RWPE2 (cell line): Measurements from ENCODE around the gene GRPR.

Experiments
- ATAC-seq: fragments of 200-7000 bp; cut with Tn5 transposase; 3 replicates; pipeline ENCODE4 v1.9.1; 2021; ENCODE audit warnings: low read depth
- DNase-seq: peaks from one replicate; pipeline ENCODE4 v3.0.0-alpha.2; 2020; ENCODE audit warnings: low spot score
- H3K27ac ChIP-seq: fragments of 450-650 bp; 2 replicates; pipeline ENCODE4 v1.5.1; 2017; ENCODE audit warnings: mild to moderate bottlenecking; ENCODE audit not compliant: poor library complexity, severe bottlenecking
- H3K27me3 ChIP-seq: fragments of 250-450 bp; sonication (Bioruptor Pico); 2 replicates; pipeline ENCODE4 v1.5.1; 2021; ENCODE audit warnings: mild to moderate bottlenecking, moderate library complexity; ENCODE audit not compliant: insufficient read depth, poor library complexity, severe bottlenecking
- H3K36me3 ChIP-seq: fragments of 250-450 bp; sonication (Bioruptor Pico); 2 replicates; pipeline ENCODE4 v1.5.1; 2020; ENCODE audit warnings: low read depth, mild to moderate bottlenecking, moderate library complexity
- H3K4me1 ChIP-seq: fragments of 250-450 bp; sonication (Bioruptor Pico); 2 replicates; pipeline ENCODE4 v1.5.1; 2021; ENCODE audit warnings: mild to moderate bottlenecking, moderate library complexity; ENCODE audit not compliant: insufficient read depth, poor library complexity, severe bottlenecking
- H3K4me3 ChIP-seq: fragments of 250-450 bp; sonication (Bioruptor Pico); 2 replicates; pipeline ENCODE4 v1.5.1; 2021; ENCODE audit warnings: mild to moderate bottlenecking, moderate library complexity; ENCODE audit not compliant: severe bottlenecking
- H3K9me3 ChIP-seq: fragments of 250-450 bp; sonication (Bioruptor Pico); 2 replicates; pipeline ENCODE4 v1.5.1; 2021; ENCODE audit warnings: mild to moderate bottlenecking, moderate library complexity; ENCODE audit not compliant: severe bottlenecking
- TF ChIP-seq, protein P1 (sequence below): fragments of 450-650 bp; IDR thresholded peaks from one replicate; pipeline ENCODE4 v1.5.1; 2017; ENCODE audit warnings: mild to moderate bottlenecking, moderate library complexity; ENCODE audit not compliant: poor library complexity, severe bottlenecking

The GRPR gene

DNA sequence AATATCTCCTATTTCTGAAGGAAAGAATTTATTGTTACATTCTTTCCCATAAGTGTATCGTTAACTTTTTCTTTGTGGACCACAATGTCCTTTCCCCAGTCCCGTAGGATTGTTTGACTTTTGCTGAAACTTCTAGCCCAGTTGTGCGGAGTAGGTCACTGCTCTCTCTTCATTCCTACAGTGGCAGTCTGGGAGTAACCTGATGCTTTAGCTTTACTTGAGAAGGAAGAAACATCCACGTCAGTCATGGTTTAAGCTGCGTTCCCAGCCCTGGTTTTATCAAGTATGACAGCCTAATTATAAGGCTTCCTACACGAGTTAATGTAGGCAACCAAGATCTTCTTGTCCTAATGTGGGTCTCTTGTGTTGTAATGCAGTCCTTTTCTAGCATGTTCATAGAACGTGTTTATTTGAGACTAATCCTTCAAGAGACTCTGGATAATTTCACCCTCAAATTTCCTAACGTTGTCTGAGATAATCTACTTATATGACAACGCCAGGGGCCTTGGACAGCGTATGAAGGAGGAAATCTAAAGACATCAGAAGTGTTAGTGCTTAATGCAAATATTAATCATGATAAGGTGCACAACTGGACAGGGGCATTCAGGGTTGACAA, 40.8 kb upstream of the GRPR start:
- no peaks in the 10 kb centered on the region for H3K36me3 ChIP-seq

DNA sequence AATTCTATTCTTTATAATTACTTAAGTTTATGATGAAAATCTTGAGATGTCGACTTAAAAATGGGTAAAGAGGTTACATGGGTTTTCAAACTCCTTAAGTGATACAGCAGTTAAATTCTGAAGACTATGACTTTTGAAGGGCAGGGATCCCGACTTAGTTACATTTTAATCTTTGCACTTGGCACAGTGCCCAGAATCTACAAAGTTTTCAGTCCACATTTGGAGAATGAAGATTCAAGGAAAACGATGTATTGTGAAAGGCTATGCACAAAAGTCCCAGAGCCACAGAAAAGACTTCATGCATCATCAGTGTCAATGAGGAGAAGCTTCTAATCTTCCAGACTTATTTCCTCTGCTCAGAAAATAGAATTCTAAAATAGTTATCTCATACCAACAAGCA, 36.3 kb upstream of the GRPR start:
- H3K36me3 ChIP-seq: no peaks in the 10 kb centered on the region
- H3K27ac ChIP-seq: no peak overlapping the region
- DNase-seq (no peak), ATAC-seq (no peak)
- no peaks in the 10 kb centered on the region for H3K27me3 ChIP-seq
- no peaks in the 10 kb centered on the region for H3K9me3 ChIP-seq
- H3K4me3 ChIP-seq: no peak overlapping the region
- H3K4me1 ChIP-seq: no peaks in the 10 kb centered on the region
- TF ChIP-seq, protein P1, sequence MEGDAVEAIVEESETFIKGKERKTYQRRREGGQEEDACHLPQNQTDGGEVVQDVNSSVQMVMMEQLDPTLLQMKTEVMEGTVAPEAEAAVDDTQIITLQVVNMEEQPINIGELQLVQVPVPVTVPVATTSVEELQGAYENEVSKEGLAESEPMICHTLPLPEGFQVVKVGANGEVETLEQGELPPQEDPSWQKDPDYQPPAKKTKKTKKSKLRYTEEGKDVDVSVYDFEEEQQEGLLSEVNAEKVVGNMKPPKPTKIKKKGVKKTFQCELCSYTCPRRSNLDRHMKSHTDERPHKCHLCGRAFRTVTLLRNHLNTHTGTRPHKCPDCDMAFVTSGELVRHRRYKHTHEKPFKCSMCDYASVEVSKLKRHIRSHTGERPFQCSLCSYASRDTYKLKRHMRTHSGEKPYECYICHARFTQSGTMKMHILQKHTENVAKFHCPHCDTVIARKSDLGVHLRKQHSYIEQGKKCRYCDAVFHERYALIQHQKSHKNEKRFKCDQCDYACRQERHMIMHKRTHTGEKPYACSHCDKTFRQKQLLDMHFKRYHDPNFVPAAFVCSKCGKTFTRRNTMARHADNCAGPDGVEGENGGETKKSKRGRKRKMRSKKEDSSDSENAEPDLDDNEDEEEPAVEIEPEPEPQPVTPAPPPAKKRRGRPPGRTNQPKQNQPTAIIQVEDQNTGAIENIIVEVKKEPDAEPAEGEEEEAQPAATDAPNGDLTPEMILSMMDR: no peak

More for the DNA sequence above, 40.8 kb upstream of the GRPR start:
- TF ChIP-seq, protein P1: no peak
- no peak for ATAC-seq
- H3K27me3 ChIP-seq: no peaks in the 10 kb centered on the region
- H3K4me1 ChIP-seq: no peaks in the 10 kb centered on the region
- H3K9me3 ChIP-seq: no peaks in the 10 kb centered on the region
- no peak overlapping the region for H3K4me3 ChIP-seq
- no peak overlapping the region for H3K27ac ChIP-seq
- no peak for DNase-seq

DNA sequence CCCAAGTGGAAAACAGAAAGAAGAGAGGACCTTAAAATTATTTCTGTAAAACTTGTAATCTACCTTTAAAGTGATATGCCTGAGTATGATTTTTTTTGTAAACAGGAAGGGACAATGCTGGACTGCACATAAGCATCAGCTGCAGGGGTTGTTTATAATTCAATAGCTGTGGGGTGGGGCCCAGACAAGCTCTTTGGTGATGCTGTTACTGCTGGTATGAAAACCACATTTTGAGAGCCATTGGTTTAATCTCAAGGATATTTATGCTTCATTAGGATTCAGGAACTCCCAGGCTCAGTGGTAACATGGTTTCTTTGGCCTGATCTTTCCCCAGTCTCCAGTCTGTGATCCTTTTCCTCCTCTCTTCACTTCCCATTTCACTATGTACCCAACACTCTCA, 34.3 kb upstream of the GRPR start:
- no peak overlapping the region for H3K27ac ChIP-seq
- H3K27me3 ChIP-seq: no peaks in the 10 kb centered on the region
- no peak for DNase-seq
- no peaks in the 10 kb centered on the region for H3K36me3 ChIP-seq
- TF ChIP-seq, protein P1: no peak
- H3K9me3 ChIP-seq: no peaks in the 10 kb centered on the region
- no peaks in the 10 kb centered on the region for H3K4me1 ChIP-seq
- no peak for ATAC-seq
- no peak overlapping the region for H3K4me3 ChIP-seq

DNA sequence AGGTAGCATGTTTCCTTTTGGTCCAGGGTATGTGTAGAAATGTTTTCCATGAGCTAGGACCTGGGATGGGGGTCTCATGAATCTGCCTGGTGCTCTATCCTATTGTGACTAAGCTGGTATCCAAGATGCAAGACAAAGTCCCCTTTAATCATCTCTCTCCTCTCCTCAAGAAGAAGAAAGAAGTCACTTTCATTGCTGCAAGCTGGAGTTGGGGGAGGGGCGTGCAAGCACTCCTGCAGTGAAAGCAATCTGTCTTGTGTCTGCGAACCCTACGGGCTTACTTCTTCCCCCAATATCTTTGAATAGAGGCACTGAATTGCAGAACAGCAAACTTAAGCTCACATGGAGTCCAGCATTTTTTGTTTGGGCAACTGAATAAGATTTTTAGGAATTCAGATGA, 27.2 kb upstream of the GRPR start:
- ATAC-seq: no peak
- H3K27me3 ChIP-seq: no peaks in the 10 kb centered on the region
- H3K4me3 ChIP-seq: no peak overlapping the region
- no peak overlapping the region for H3K27ac ChIP-seq
- DNase-seq: no peak
- no peaks in the 10 kb centered on the region for H3K9me3 ChIP-seq
- TF ChIP-seq, protein P1: no peak
- H3K4me1 ChIP-seq: no peaks in the 10 kb centered on the region
- H3K36me3 ChIP-seq: no peaks in the 10 kb centered on the region

DNA sequence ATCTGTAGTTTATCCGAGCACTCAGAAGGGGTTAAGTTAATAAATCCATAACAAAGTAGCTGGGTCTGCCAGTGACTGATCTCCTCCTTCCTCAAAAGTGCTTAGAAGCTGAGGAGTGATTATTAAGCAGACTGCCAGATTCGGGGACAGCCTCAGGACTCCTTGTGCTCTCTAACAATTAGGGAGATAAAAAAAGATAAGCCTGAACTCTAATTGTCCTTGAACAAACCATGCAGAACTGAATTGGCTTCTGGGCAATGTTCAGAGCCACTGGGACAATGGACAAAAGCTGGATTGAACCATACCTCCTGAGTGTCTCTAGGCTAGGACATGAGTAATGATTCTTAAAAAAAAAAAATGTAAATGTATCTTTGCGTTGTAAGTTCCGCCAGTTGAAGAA, 22.7 kb upstream of the GRPR start:
- Histone ChIP-seq H3K9me3 (no peaks in the 10 kb centered on the region), H3K36me3 (no peaks in the 10 kb centered on the region), H3K4me3 (no peak overlapping the region), H3K27me3 (no peaks in the 10 kb centered on the region), H3K4me1 (no peaks in the 10 kb centered on the region), H3K27ac (no peak overlapping the region)
- ATAC-seq (no peak), DNase-seq (no peak)
- TF ChIP-seq, protein P1: no peak
